ENCODE data around the gene TSSK6. TPM values are rescaled to one million over a fixed set of nuclear protein-coding genes. Genes with fewer than 3 reads are reported as not detected.

TSSK6 gene
- polyA plus RNA-seq, 1 donor (not counting 4 experiments of a cell fraction or from before 2014, with no cell fraction given), result 0.47 TPM

- H3K9me1 ChIP-seq (ENCODE audit: control insufficient read depth, extremely low read depth, insufficient read depth, low read length), result no peaks in the 10 kb centered on the region
- H3K9me3 ChIP-seq (ENCODE audit: control insufficient read depth, low read depth, low read length), result no peaks in the 10 kb centered on the region
- H3K4me2 ChIP-seq (ENCODE audit: control insufficient read depth, extremely low read depth, insufficient read depth, low read depth, low read length), result peak within 1 kb of the TSS; percentile 64
- no peaks in the 10 kb centered on the region for H3K36me3 ChIP-seq (ENCODE audit: control insufficient read depth in 2 of 2, extremely low read depth in 1 of 2, insufficient read depth in 2 of 2, low read length in 2 of 2)
- no peaks in the 10 kb centered on the region for H3K79me2 ChIP-seq (ENCODE audit: control insufficient read depth, insufficient read depth, low read length)
- dilution Hi-C loops (cut with MboI; ENCODE audit: extremely low pct_ligation_motif_present, low sequenced_read_pairs), result no loop called here
- H3K27me3 ChIP-seq (ENCODE audit: control insufficient read depth, extremely low read depth, insufficient read depth, low read length), result peaks cover 37% of the 10 kb centered on the region
- peaks cover 8% of the 10 kb centered on the region for H3K4me1 ChIP-seq (ENCODE audit: control insufficient read depth, extremely low read depth, insufficient read depth, low read length)
- H3K4me3 ChIP-seq (ENCODE audit: control insufficient read depth in 2 of 3, extremely low read depth in 1 of 3, insufficient read depth in 2 of 3, low read depth in 1 of 3, low read length in 3 of 3), result peak within 1 kb of the TSS; percentile 2 to 37 (median 10)
- FAIRE-seq (no peak), DNase-seq (ENCODE audit: low read depth, low spot score) (no peak)
- no peak within 1 kb of the TSS for H3K27ac ChIP-seq (ENCODE audit: control insufficient read depth, insufficient read depth, low read length)
- no peak within 1 kb of the TSS for H3K9ac ChIP-seq (ENCODE audit: control insufficient read depth, extremely low read depth, insufficient read depth, low read length)
- TF ChIP-seq EZH2 (IDR thresholded peaks at IDR 0.05; ENCODE audit: low read length) (peak; percentile 30), CTCF (optimal IDR thresholded peaks at IDR 0.05 in 1 of 3, IDR thresholded peaks at IDR 0.05 in 1 of 3, conservative IDR thresholded peaks at IDR 0.05 in 1 of 3; ENCODE audit: extremely low read depth in 1 of 3, insufficient read depth in 2 of 3, low read length in 3 of 3) (no peak)
- peak within 1 kb of the TSS; percentile 12 for H2AFZ ChIP-seq (ENCODE audit: control insufficient read depth, low read length)
- no peaks in the 10 kb centered on the region for H4K20me1 ChIP-seq (ENCODE audit: control insufficient read depth, extremely low read depth, insufficient read depth, low read length)
Observed at GRCh38 chr19:19538061-19538784, 22.9 kb upstream of the TSSK6 start, which contains the start of gene CILP2. Gene CILP2, plus strand, starts transcription at chr19:19538265. Its CDS starts 85 bp downstream, at chr19:19538350.

GRCh38 chr19:19537075-19538048 is 22.0 kb upstream of the TSSK6 start:
- TF ChIP-seq CTCF (optimal IDR thresholded peaks at IDR 0.05 in 1 of 3, IDR thresholded peaks at IDR 0.05 in 1 of 3, conservative IDR thresholded peaks at IDR 0.05 in 1 of 3; ENCODE audit: extremely low read depth in 1 of 3, insufficient read depth in 2 of 3, low read length in 3 of 3) (no peak), EZH2 (IDR thresholded peaks at IDR 0.05; ENCODE audit: low read length) (peak; percentile 41)
- dilution Hi-C loops (cut with MboI; ENCODE audit: extremely low pct_ligation_motif_present, low sequenced_read_pairs), result no loop called here
- peaks cover 8% of the 10 kb centered on the region for H3K4me1 ChIP-seq (ENCODE audit: control insufficient read depth, extremely low read depth, insufficient read depth, low read length)
- no peaks in the 10 kb centered on the region for H3K79me2 ChIP-seq (ENCODE audit: control insufficient read depth, insufficient read depth, low read length)
- H3K27me3 ChIP-seq (ENCODE audit: control insufficient read depth, extremely low read depth, insufficient read depth, low read length), result peaks cover 37% of the 10 kb centered on the region
- H3K4me2 ChIP-seq (ENCODE audit: control insufficient read depth, extremely low read depth, insufficient read depth, low read depth, low read length), result peak overlapping the region; percentile 16
- no peak for DNase-seq (ENCODE audit: low read depth, low spot score)
- no peaks in the 10 kb centered on the region for H4K20me1 ChIP-seq (ENCODE audit: control insufficient read depth, extremely low read depth, insufficient read depth, low read length)
- H2AFZ ChIP-seq (ENCODE audit: control insufficient read depth, low read length), result no peak overlapping the region
- no peak overlapping the region for H3K27ac ChIP-seq (ENCODE audit: control insufficient read depth, insufficient read depth, low read length)
- H3K9me1 ChIP-seq (ENCODE audit: control insufficient read depth, extremely low read depth, insufficient read depth, low read length), result no peaks in the 10 kb centered on the region
- FAIRE-seq, result no peak
- no peaks in the 10 kb centered on the region for H3K9me3 ChIP-seq (ENCODE audit: control insufficient read depth, low read depth, low read length)
- peak overlapping the region in 1 of 3 experiments; percentile 37 for H3K4me3 ChIP-seq (ENCODE audit: control insufficient read depth in 2 of 3, extremely low read depth in 1 of 3, insufficient read depth in 2 of 3, low read depth in 1 of 3, low read length in 3 of 3)
- H3K36me3 ChIP-seq (ENCODE audit: control insufficient read depth in 2 of 2, extremely low read depth in 1 of 2, insufficient read depth in 2 of 2, low read length in 2 of 2), result no peaks in the 10 kb centered on the region
- H3K9ac ChIP-seq (ENCODE audit: control insufficient read depth, extremely low read depth, insufficient read depth, low read length), result no peak overlapping the region
